ENCODE data around the gene CLCA1.
A peak's percentile ranks its signal among the peaks of the same experiment; 100 is the strongest.

The CLCA1 gene

DNA sequence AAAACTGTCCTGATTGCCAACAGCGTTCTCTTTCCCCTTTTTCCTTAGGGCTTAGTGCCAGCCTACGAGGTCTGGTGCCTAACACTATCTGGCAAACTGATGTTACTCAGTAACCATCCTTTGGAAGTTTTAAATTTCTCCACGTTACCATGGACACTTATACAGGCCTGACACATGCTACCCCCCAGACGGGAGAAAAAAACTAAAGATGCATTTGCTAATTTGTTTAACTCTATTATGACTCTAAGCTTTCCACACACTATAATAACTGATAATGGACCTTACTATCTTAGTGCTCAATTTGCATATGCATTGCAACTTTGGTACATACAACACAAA, 36.8 kb downstream of the CLCA1 start:
- no peak overlapping the region for H3K4me3 ChIP-seq (ENCODE audit: control insufficient read depth, low read depth, low read length)
- DNase-seq (ENCODE audit: low read depth): no peak
- TF ChIP-seq, protein P1, sequence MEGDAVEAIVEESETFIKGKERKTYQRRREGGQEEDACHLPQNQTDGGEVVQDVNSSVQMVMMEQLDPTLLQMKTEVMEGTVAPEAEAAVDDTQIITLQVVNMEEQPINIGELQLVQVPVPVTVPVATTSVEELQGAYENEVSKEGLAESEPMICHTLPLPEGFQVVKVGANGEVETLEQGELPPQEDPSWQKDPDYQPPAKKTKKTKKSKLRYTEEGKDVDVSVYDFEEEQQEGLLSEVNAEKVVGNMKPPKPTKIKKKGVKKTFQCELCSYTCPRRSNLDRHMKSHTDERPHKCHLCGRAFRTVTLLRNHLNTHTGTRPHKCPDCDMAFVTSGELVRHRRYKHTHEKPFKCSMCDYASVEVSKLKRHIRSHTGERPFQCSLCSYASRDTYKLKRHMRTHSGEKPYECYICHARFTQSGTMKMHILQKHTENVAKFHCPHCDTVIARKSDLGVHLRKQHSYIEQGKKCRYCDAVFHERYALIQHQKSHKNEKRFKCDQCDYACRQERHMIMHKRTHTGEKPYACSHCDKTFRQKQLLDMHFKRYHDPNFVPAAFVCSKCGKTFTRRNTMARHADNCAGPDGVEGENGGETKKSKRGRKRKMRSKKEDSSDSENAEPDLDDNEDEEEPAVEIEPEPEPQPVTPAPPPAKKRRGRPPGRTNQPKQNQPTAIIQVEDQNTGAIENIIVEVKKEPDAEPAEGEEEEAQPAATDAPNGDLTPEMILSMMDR (conservative IDR thresholded peaks at IDR 0.05; ENCODE audit: control insufficient read depth, insufficient read depth, low read depth, low read length): no peak

DNA sequence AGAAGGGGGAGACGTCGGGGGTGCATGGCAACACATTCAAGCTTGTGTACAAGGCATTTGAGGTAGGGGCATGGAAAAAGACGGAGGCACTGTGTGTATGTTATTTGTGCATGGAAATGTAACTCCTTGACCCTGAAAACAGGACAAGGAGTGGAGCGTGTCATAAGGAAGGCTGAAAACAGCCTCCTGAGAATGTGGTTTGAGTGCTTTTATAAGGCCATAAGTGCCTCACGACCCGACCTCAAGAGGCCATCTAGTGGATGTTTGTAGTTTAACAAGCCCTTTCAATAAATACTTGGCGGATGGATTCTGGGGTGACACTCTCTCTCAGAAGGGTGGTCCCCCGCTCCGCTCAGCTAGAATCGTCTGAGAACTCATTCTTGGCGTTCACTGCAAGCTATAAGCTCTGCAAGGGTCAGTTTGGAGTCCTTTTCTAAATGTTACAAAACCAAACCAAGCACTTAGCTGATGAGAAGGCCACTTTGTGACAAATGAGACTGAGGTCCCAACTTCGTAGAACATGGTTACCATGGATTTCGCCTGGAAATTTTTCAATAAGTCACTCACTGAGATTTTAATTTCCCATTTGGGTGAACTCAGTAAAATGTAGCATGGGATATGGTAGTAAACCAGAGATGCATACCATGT, 39.3 kb downstream of the CLCA1 start:
- no peak overlapping the region for H3K4me3 ChIP-seq (ENCODE audit: control insufficient read depth, low read depth, low read length)
- DNase-seq (ENCODE audit: low read depth): peak; percentile 63
- TF ChIP-seq, protein P1 (conservative IDR thresholded peaks at IDR 0.05; ENCODE audit: control insufficient read depth, insufficient read depth, low read depth, low read length): peak; percentile 48

DNA sequence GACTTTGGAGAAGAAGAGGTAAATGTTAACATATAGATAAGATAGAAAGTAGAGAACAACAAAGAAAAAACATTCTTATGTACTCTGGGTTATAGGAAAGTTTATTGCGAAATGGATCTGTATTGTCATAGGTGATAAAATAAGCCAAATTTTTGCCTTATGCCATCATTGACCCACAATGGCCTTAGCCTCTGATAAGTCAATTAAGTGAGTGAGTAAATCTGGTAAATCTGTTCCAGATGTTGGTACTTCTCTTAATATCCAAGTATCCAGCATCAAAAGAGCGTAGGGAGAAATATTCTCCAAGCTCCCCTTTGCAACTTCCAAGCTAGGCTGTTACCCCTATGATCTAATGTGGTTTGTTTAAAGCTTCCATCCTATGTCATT, 39.8 kb downstream of the CLCA1 start:
- DNase-seq (ENCODE audit: low read depth): peak; percentile 61
- H3K4me3 ChIP-seq (ENCODE audit: control insufficient read depth, low read depth, low read length): no peak overlapping the region
- TF ChIP-seq, protein P1 (conservative IDR thresholded peaks at IDR 0.05; ENCODE audit: control insufficient read depth, insufficient read depth, low read depth, low read length): no peak

DNA sequence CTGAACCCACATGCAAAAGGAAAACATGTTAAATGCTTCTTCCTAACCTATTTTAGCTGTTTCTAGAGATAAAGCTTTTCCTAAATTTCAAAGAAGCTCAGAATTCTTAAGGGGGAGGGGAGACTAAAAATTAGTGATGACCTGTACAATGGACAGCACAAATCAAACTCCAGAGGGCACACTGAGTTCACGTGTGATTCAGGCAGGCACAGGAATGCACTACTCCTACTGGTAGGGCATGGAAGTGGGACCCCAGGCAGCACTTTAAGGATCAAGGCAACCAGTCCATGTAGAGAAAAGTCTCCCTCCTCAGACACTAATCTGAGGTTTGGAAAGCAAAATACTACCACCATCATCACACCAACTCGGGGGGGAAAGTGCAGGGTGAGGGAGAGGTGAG, 46.9 kb downstream of the CLCA1 start:
- DNase-seq (ENCODE audit: low read depth): peak; percentile 44
- H3K4me3 ChIP-seq (ENCODE audit: control insufficient read depth, low read depth, low read length): no peak overlapping the region
- TF ChIP-seq, protein P1 (conservative IDR thresholded peaks at IDR 0.05; ENCODE audit: control insufficient read depth, insufficient read depth, low read depth, low read length): peak; percentile 40

DNA sequence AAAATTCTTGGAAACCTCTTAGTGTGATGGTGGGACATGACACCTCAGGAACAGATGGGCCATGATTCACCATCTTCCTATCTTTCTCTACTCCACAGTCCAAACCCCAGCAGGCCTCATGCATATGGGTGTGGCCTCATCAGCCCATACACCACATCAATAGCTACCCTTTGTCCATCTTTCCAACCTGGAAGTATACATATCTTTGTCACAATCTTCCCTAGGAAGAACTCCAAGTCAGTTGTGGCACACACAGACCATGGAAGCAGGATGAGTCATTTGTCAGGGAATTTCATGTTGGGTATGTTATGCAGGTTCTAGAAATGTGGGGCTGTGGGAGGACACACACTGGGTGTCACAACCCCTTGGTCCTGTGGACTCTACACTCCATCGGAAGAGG, 47.6 kb downstream of the CLCA1 start:
- no peak overlapping the region for H3K4me3 ChIP-seq (ENCODE audit: control insufficient read depth, low read depth, low read length)
- DNase-seq (ENCODE audit: low read depth): peak; percentile 17
- TF ChIP-seq, protein P1 (conservative IDR thresholded peaks at IDR 0.05; ENCODE audit: control insufficient read depth, insufficient read depth, low read depth, low read length): no peak

DNA sequence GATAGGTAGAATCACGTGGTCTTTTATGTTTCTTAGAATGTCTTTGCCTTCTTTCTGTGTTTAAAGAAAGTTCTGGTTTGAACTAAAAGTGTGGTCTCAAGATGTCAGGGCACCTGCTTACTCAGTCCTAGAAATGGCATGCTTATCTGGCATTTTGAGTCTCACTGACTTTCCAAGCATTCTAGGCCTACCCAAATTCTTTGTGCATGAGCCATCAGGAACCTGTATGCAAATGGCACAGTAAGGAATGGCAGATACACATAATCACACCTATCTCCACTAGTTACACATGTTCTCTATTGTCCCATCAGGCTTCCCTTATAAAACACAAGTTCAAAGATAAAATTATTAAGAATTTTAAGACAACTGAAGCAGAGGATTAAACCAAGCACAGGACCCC, 48.6 kb downstream of the CLCA1 start:
- H3K4me3 ChIP-seq (ENCODE audit: control insufficient read depth, low read depth, low read length): no peak overlapping the region
- DNase-seq (ENCODE audit: low read depth): no peak
- TF ChIP-seq, protein P1 (conservative IDR thresholded peaks at IDR 0.05; ENCODE audit: control insufficient read depth, insufficient read depth, low read depth, low read length): no peak
